Keratinocyte (primary cell): ENCODE measurements around the gene SLC7A7. TPM values are rescaled to one million over a fixed set of nuclear protein-coding genes. Genes with fewer than 3 reads are reported as not detected.

Source experiments
- DNase-seq: peaks from one replicate; pipeline ENCODE4 v3.0.0-alpha.2; 2011; ENCODE audit warnings: low read depth, missing footprints, low spot score
- FAIRE-seq: peaks from 2 replicates; lab custom pipeline; 2011; peaks lifted over from hg19 to GRCh38; lab: Jason Lieb, UNC
- H2AFZ ChIP-seq: 2 replicates; pipeline ENCODE4 v1.6.0; 2012; ENCODE audit warnings: low read length, control low read depth, inconsistent platforms; ENCODE audit not compliant: control insufficient read depth
- H3K27ac ChIP-seq: 2 replicates; pipeline ENCODE4 v1.5.1; 2011; ENCODE audit warnings: low read length; ENCODE audit not compliant: control insufficient read depth, insufficient read depth
- H3K27me3 ChIP-seq: 3 replicates; pipeline ENCODE4 v1.6.0; 2011; ENCODE audit warnings: low read length; ENCODE audit not compliant: control insufficient read depth, insufficient read depth; ENCODE audit errors: extremely low read depth
- H3K36me3 ChIP-seq, 2 experiments: 2 replicates in 1 of 2; 3 replicates in 1 of 2; pipeline ENCODE4 v1.5.1; 2011; ENCODE audit warnings: low read length in 2 of 2, mild to moderate bottlenecking in 1 of 2; ENCODE audit not compliant: control insufficient read depth in 2 of 2, insufficient read depth in 2 of 2; ENCODE audit errors: extremely low read depth in 1 of 2
- H3K4me1 ChIP-seq: 3 replicates; pipeline ENCODE4 v1.5.1; 2011; ENCODE audit warnings: low read length; ENCODE audit not compliant: control insufficient read depth, insufficient read depth; ENCODE audit errors: extremely low read depth
- H3K4me2 ChIP-seq: 3 replicates; pipeline ENCODE4 v1.6.0; 2011; ENCODE audit warnings: low read depth, low read length; ENCODE audit not compliant: control insufficient read depth, insufficient read depth; ENCODE audit errors: extremely low read depth
- H3K4me3 ChIP-seq, 3 experiments: fragments of 200-600 bp in 1 of 3; sonication (generic) in 1 of 3; 2 replicates in 2 of 3; 3 replicates in 1 of 3; pipeline ENCODE4 v1.5.1; 2011 to 2016; ENCODE audit warnings: low read length in 3 of 3, mild to moderate bottlenecking in 3 of 3, control low read depth in 2 of 3, inconsistent platforms in 1 of 3, low read depth in 1 of 3, mixed read lengths in 1 of 3, mixed run types in 1 of 3, moderate library complexity in 1 of 3; ENCODE audit not compliant: control insufficient read depth in 2 of 3, insufficient read depth in 2 of 3; ENCODE audit errors: extremely low read depth in 1 of 3
- H3K79me2 ChIP-seq: 2 replicates; pipeline ENCODE4 v1.6.0; 2012; ENCODE audit warnings: low read length; ENCODE audit not compliant: control insufficient read depth, insufficient read depth
- H3K9ac ChIP-seq: 3 replicates; pipeline ENCODE4 v1.6.0; 2011; ENCODE audit warnings: low read length; ENCODE audit not compliant: control insufficient read depth, insufficient read depth; ENCODE audit errors: extremely low read depth
- H3K9me1 ChIP-seq: 3 replicates; pipeline ENCODE4 v1.6.0; 2011; ENCODE audit warnings: low read length; ENCODE audit not compliant: control insufficient read depth, insufficient read depth; ENCODE audit errors: extremely low read depth
- H3K9me3 ChIP-seq: 2 replicates; pipeline ENCODE4 v1.5.1; 2012; ENCODE audit warnings: low read depth, low read length; ENCODE audit not compliant: control insufficient read depth
- H4K20me1 ChIP-seq: 3 replicates; pipeline ENCODE4 v1.6.0; 2011; ENCODE audit warnings: low read length; ENCODE audit not compliant: control insufficient read depth, insufficient read depth; ENCODE audit errors: extremely low read depth
- CTCF ChIP-seq, 3 experiments: IDR thresholded peaks in 1 of 3; conservative IDR thresholded peaks in 1 of 3; optimal IDR thresholded peaks in 1 of 3; 2 replicates in 2 of 3; 3 replicates in 1 of 3; pipeline versions ENCODE3 to v1.5.1; 2011; ENCODE audit warnings: low read length in 3 of 3, mild to moderate bottlenecking in 3 of 3, moderate library complexity in 2 of 3, control low read depth in 1 of 3, inconsistent platforms in 1 of 3; ENCODE audit not compliant: insufficient read depth in 2 of 3; ENCODE audit errors: extremely low read depth in 1 of 3
- EZH2 ChIP-seq: IDR thresholded peaks from one replicate; pipeline ENCODE4 v1.6.1; 2012; ENCODE audit warnings: inconsistent platforms, mild to moderate bottlenecking, low read length, moderate library complexity
- dilution Hi-C: fragments of 300-500 bp; cut with MboI; formaldehyde crosslinking; loops from one replicate; pipeline ENCODE4 v1.7.0; 2020; ENCODE audit warnings: low sequenced_read_pairs; ENCODE audit not compliant: extremely low pct_ligation_motif_present
- polyA plus RNA-seq, 5 experiments: library from polyadenylated mRNA; depleted of rRNA in 3 of 5; stranded (reverse) in 3 of 5; stranded (forward) in 1 of 5; unstranded in 1 of 5; fragments of >200 nt; gene quantifications; 1 replicate in 1 of 5; 2 replicates in 3 of 5; 3 replicates in 1 of 5; pipeline versions ENCODE4 v1.2.1 to v1.2.3, GENCODE V29; 2011 to 2012; ENCODE audit warnings: missing spikeins in 2 of 5, low read depth in 1 of 5, low replicate concordance in 1 of 5

The SLC7A7 gene
- polyA plus RNA-seq, 1 donor (not counting 4 experiments of a cell fraction or from before 2014, with no cell fraction given) = 0.20 TPM

DNA sequence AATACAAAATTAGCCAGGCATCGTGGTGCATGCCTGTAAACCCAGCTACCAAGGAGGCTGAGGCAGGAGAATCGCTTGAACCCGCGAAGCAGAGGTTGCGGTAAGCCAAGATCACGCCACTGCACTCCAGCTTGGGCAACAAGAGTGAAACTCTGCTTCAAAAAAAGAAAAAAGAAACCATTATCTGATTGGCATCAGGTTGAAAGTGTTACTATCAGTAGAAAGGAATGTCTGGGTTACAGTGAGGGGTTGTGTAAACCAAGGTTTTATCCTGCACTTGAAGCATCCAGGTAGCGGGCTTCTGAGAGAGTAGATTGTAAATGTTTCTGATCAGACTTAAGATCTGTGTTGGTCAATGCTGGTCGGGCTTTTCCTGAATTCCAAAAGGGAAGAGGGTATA, 62.8 kb downstream of the SLC7A7 start:
- Histone ChIP-seq H3K27ac (no peak overlapping the region), H3K27me3 (no peaks in the 10 kb centered on the region), H3K9me3 (no peaks in the 10 kb centered on the region), H3K4me3 (no peak overlapping the region), H3K79me2 (no peaks in the 10 kb centered on the region), H3K9ac (no peak overlapping the region), H3K36me3 (no peaks in the 10 kb centered on the region), H3K4me2 (no peak overlapping the region), H3K9me1 (no peaks in the 10 kb centered on the region), H3K4me1 (no peaks in the 10 kb centered on the region), H2AFZ (no peak overlapping the region), H4K20me1 (no peaks in the 10 kb centered on the region)
- no peak for TF ChIP-seq EZH2
- DNase-seq = no peak
- dilution Hi-C loops = no loop called here
- peak; percentile 29 for FAIRE-seq

DNA sequence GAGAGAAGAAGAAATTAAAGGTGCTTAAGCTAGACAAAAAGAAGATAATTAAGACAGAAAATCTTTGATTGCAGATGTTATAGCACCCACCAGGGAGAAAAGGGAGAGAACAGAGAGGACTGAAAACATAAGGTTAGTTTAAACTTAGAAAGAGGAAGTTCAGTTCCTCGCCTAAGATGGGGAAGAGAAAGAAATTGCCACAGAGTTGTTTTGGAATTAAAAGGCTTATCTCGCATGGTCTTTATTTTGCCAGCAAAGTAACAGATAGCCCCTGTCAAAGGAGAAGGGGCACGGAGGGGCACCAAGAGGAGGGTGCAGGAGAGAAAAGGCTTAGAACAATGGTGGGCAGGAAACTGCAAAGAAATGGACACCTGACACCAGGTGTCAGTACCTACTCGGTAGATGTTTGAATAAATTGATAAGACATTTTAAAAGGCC, 66.6 kb downstream of the SLC7A7 start:
- Histone ChIP-seq H3K36me3 (no peaks in the 10 kb centered on the region), H3K4me2 (no peak overlapping the region), H4K20me1 (no peaks in the 10 kb centered on the region), H2AFZ (no peak overlapping the region), H3K9me3 (no peaks in the 10 kb centered on the region), H3K79me2 (no peaks in the 10 kb centered on the region), H3K9me1 (no peaks in the 10 kb centered on the region), H3K27ac (no peak overlapping the region), H3K4me1 (no peaks in the 10 kb centered on the region), H3K9ac (no peak overlapping the region), H3K4me3 (no peak overlapping the region), H3K27me3 (no peaks in the 10 kb centered on the region)
- TF ChIP-seq EZH2 = no peak
- TF ChIP-seq CTCF (optimal IDR thresholded peaks at IDR 0.05 in 1 of 3, IDR thresholded peaks at IDR 0.05 in 1 of 3, conservative IDR thresholded peaks at IDR 0.05 in 1 of 3; ENCODE audit: extremely low read depth in 1 of 3, insufficient read depth in 2 of 3, low read length in 3 of 3) = peak in 2 of 3 experiments; percentile 9 to 23
- DNase-seq = no peak
- FAIRE-seq = no peak
- dilution Hi-C loops = no loop called here

DNA sequence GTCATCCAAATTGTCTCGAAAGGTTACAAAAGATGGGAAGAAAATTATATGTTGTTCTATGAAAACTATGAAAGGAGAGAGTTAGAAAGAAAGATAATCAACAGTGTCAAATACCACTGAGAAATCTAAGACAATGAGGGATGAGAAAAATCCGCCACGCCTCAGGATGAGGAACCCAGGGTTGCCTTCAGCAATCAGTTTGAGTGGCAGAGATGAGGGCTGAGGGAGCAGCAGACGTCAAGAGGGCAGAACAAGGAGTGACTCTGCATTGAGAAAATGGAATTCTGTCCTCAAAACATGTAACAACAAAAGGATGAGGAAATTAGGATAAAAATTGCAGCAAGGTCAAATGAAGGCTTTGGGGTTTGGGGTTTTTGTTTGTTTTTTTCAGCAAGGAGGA, 67.0 kb downstream of the SLC7A7 start:
- dilution Hi-C loops = no loop called here
- TF ChIP-seq CTCF (optimal IDR thresholded peaks at IDR 0.05 in 1 of 3, IDR thresholded peaks at IDR 0.05 in 1 of 3, conservative IDR thresholded peaks at IDR 0.05 in 1 of 3; ENCODE audit: extremely low read depth in 1 of 3, insufficient read depth in 2 of 3, low read length in 3 of 3) = no peak
- no peak for TF ChIP-seq EZH2
- H3K36me3 ChIP-seq = no peaks in the 10 kb centered on the region
- no peaks in the 10 kb centered on the region for H3K79me2 ChIP-seq
- no peaks in the 10 kb centered on the region for H4K20me1 ChIP-seq
- no peaks in the 10 kb centered on the region for H3K9me3 ChIP-seq
- DNase-seq (no peak), FAIRE-seq (no peak)
- H3K9me1 ChIP-seq = no peaks in the 10 kb centered on the region
- H3K4me3 ChIP-seq = no peak overlapping the region
- no peak overlapping the region for H2AFZ ChIP-seq
- no peaks in the 10 kb centered on the region for H3K27me3 ChIP-seq
- no peak overlapping the region for H3K9ac ChIP-seq
- H3K27ac ChIP-seq = no peak overlapping the region
- H3K4me2 ChIP-seq = no peak overlapping the region
- H3K4me1 ChIP-seq = no peaks in the 10 kb centered on the region
